HG03558 (cell line): ENCODE measurements around the gene PRSS8.
A peak's percentile ranks its signal among the peaks of the same experiment; 100 is the strongest.
"Not testable (repeated sequence)": the region's sequence is repeated elsewhere in the genome, so short reads cannot be mapped to it uniquely, and the experiment has no call there.

Source experiments
- ATAC-seq: cut with Tn5 transposase; IDR thresholded peaks from one replicate; pipeline ENCODE4 v1.9.1; 2021; ENCODE audit warnings: moderate number of reproducible peaks; ENCODE audit not compliant: unreplicated experiment; ENCODE audit errors: extremely low read depth

The PRSS8 gene

DNA sequence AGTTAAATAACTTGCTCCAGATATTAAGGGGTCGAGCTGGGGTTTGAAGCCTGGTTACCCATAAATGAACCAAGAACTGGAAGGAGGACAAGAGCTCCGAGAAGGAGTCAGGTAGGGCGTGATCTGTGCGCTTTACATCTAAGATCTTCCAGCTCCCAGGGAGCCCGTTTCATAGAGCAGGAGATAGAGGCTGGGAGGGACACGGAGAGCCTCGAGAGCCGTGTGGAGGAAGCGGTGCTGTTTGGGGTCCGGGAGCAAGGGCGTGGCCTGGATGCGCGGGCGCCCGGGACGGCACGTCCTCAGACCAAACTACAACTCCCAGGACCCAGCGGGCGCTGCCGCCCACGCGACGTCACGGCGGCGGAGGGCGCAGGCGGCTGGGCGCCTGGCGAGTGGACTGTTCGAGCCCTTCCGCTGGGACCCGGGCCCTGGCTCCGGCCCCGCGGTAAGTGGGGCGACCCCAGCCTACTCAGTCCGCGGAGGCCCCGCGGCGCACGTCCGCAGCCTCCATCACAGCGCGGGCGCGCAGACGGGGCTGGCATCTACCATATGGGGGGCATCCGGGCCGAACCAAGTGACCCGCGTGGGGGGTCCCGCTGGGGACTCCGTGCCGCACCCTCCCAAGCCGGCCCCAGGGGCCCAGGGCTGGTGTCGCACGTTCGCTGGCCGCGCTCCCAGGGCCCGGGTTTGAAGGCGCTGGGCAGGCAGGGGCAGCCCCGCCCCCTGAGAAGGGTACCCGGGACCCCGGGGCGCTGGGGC lies 27.3 kb downstream of the PRSS8 start, which contains the start of gene BCKDK:
BCKDK (plus strand) TSS at position 352 of the 759 bp plus-strand sequence. CDS start 838 bp downstream, outside the sequence.
- ATAC-seq: peak; percentile 58

- ATAC-seq: peak; percentile 43
These were observed 28.1 kb downstream of the PRSS8 start for GRCh38 chr16:31107465-31107867.

DNA sequence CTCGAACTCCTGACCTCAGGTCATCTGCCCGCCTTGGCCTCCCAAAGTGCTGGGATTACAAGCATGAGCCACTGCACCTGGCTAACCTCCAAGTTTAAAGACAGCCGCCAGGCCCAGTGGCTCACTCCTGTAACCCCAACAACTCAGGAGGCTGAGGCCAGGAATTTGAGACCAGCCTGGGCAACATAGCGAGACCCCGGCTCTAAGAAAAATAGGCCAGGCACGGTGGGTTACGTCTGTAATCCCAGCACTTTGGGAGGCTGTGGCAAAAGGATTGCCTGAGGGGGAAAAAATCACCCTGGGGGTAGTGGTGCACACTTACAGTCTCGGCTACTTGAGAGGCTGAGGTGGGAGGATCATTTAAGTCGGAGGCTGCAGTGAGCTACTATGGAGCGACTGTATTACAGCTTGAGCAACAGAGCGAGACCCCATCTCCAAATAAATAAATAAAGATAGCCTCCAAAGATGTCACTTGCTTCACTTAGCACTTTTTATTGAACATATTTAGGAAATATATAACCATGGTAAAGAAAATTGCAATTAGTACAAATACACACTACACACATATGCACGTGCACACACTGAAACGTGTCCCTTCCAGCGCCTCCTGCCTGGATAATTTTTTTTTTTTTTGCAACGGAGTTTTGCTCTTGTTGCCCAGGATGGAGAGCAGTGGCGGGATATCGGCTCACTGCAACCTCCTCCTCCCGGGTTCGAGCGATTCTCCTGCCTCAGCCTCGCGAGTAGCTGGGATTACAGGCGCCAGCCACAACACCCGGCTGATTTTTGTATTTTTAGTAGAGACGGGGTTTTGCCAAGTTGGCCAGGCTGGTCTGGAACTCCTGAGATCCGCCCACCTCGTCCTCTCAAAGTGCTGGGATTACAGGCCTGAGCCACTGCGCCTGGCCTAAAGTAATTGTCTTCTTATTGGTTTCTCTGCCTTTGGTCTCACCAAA lies 28.7 kb downstream of the PRSS8 start:
- ATAC-seq: no peak

DNA sequence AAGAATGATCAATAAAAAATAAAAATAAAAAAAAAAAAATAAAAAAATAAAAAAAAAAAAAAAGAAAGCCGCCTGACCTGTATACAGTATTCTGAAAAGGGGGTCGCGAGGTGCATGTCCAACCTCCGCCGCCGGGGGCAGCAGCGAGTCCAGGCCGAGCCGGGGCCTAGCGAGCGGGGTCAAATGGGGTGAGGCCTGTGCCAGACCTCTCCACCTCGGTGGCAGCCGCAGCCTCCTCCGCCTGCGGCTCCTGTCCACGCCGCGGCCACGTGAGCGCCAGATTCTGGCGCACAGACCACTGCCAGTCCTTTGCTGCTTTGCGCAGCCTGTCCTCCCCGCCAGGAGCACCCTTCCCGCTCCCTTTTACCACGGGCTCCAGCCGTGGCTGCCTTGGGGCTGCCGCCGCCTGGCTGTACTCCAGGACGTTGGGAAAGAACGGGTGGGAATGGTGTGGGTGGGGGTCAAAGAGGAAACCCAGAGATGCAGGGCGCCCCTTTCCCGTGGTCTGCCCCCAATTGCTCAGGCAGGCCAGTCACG lies 29.8 kb downstream of the PRSS8 start:
- no peak for ATAC-seq

GRCh38 chr16:31100876-31101641 lies 34.5 kb downstream of the PRSS8 start:
- ATAC-seq: not testable (repeated sequence)

- ATAC-seq: no peak
These were observed 35.5 kb downstream of the PRSS8 start for GRCh38 chr16:31099860-31100638.

GRCh38 chr16:31094424-31095120 lies 41.0 kb downstream of the PRSS8 start, which contains the start of gene VKORC1:
VKORC1 (minus strand) TSS chr16:31094797; CDS start chr16:31094729, 68 bp downstream.
- peak; percentile 80 for ATAC-seq

GRCh38 chr16:31094088-31094423 lies 41.5 kb downstream of the PRSS8 start:
- ATAC-seq: no peak

GRCh38 chr16:31093132-31093703 lies 42.3 kb downstream of the PRSS8 start:
- no peak for ATAC-seq

DNA sequence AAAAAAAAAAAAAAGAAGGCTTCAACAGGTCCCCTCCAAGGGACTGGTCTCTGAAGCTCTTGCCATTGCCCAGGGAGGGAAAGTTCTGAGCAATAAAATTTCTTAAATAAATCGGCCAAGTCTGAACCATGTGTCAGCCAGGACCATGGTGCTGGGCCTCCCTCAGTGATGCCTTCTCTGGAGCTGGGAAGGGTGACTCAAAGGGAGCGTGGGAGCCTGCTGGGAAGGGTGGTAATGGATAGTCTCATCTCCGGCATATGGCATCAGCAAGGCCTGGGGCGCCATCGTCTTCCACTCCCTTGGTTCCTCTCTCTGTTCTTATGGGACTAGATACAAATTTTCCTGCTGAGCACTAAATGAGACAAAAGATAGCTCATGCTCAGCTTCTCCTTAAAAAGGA lies 43.2 kb downstream of the PRSS8 start:
- no peak for ATAC-seq

GRCh38 chr16:31090540-31090939 lies 45.0 kb downstream of the PRSS8 start:
- ATAC-seq: no peak

DNA sequence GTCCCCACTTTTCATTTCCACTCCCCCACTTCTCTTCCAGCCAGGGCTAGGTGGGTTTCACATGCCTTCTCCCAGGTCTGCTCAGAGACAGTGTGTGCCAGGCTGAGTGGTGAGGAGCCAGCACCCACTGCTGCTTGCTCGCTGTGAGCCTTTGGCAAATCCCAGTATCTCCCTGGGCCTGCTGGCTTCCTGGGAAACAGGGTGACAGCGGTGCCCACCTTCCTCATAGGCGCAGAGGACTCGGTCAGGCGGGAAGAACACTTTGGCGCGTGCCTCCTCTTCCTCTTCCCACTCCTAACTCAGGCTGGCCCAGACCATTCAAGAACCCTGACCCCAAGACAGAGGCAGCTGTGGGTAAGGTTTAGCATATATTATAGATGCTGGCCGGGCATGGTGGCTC lies 46.3 kb downstream of the PRSS8 start:
- no peak for ATAC-seq

DNA sequence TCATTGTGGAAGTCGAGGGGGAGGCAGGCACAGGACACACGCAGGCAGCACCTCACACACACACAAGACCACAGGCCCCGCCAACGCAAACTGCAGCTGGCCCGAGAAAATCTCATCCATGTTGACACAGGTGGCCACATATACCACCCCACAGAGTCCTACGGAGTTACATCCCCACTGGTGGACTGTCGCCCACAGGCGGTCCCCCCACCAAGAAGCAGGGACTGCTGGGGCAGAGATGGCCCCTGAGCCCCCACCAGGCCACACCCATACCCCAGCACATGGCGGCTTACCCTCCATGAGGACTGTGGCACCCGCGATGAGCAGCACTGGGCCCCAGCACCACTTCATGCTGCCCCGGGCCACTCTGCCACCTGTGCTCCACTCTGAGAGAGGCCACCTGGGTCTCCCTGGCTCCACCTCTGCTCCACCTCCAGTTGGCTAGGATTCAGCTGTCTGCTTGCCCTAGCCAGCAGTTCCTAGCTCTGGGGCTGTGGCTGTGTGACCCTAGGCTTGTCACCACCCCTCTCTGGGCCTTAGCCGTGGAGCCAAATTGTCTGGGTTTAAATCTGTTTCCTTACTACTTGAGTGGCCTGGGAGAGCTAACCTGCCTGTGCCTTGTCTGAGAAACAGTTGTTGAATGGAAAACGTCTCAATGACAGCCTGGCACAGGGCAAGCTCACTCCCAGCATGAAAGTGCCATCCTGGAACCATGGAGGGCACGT lies 46.9 kb downstream of the PRSS8 start, which contains the start of gene PRSS53:
PRSS53 (minus strand) TSS at position 485 of the 725 bp plus-strand sequence; CDS start at position 351, 134 bp downstream.
- ATAC-seq: no peak

DNA sequence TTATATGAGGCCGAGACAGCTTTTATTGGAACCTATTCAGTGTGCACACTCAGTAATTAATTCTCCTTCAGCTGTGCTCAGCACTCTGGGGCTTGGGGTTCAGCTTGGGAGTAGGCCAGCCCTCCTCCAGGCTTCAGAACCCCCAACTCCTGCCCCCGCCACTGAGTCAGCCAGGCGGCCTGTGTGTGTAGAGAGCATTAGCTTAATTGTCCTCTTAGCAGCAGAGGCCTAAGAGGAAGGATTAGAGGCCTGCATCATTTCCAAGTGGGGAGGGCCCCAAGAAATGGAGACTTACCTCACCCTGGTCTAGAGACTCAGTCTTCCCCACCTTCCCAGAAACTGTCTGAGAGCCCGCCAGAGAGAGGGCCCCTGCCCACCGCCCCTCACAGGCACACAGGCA lies 47.6 kb downstream of the PRSS8 start:
- ATAC-seq: no peak

DNA sequence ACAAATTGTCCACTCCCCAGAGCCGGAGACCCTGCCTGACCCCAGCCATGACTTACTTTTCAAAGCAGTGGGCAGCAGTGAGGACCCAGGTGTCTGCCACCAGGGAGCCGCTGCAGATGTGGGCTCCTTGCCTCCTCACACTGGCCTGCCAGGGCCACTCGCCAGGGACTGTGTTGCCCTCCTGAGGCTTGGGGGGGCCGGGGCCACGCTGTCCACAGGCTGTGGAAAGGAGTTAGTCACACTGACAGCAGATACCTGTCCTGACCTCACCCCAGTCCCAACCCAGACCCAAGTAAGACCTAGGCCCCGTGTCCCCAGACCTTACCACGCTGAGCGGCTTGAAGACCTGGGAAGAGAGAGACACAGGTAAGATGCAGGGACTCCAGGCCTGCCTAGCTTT lies 48.0 kb downstream of the PRSS8 start:
- no peak for ATAC-seq

DNA sequence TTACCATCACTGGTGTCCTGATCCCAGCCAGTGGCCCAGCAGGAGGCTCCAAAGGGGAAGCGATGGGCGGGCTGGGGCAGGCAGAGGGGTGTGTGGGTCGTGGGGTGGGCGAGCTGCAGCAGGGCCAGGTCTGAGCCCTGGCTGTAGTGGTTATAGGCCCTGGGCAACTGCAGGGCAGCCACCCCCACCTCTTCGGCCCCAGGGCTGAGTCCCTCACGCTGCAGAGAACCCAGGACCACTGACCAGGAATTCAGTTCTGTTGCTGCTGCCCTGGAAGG lies 49.0 kb downstream of the PRSS8 start:
- ATAC-seq: no peak

- no peak for ATAC-seq
These were observed 49.5 kb downstream of the PRSS8 start for GRCh38 chr16:31085873-31086628.
